GM18526 (cell line): Measurements from ENCODE around the gene GABRB2.

Experiments used
- POLR2A ChIP-seq: IDR thresholded peaks from 3 replicates; pipeline ENCODE4 v1.6.1; 2011; ENCODE audit not compliant: insufficient read length; ENCODE audit errors: extremely low read depth

The GABRB2 gene

GRCh38 chr5:161546470-161547301 lies at the start of gene GABRB2:
Gene GABRB2 (minus strand): TSS chr5:161546725. CDS start chr5:161546643, 82 bp downstream.
- no peak for TF ChIP-seq POLR2A

GRCh38 chr5:161585798-161586197 lies 39.3 kb upstream of the GABRB2 start:
- no peak for TF ChIP-seq POLR2A

DNA sequence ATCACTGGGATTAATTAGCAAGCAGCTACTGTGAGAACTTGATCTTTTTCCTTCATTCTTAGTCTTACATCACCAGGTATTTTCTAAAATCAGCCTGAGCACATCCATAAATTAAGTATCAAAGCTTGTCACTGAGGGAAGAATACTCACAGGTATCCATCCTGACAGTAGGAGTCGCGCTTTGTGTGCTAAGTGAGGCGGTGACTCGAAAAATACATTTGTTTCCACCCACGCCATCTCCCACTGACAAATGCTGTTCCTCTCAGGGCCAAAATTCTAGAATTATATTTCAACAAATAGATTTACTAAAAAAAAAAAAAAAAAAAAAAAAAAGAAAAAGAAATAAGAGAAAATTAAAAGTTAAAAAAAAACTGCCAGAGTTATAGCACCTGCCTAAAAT lies 34.1 kb upstream of the GABRB2 start:
- no peak for TF ChIP-seq POLR2A

- TF ChIP-seq POLR2A, result no peak
Observed at GRCh38 chr5:161572914-161573313, 26.4 kb upstream of the GABRB2 start.

- no peak for TF ChIP-seq POLR2A
Observed at GRCh38 chr5:161566081-161566480, 19.6 kb upstream of the GABRB2 start.

DNA sequence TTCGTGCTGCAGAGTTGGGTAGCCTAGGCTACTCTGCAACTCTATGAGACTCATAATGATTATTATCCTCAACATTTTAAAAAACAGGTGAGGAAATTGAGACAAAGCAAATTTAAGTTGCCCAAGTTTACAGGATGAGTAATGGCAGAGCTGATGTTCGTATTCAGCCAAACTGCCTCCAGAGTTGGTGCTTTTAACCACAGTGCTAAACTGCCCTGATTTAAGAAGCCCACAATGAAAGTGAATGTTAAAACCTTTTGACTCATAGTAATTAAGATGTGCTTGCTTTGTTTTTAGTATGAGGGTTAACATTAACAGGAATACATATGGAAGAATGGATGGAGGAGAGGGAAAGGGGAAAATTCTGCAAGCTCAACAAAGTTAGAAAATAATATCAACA lies 15.9 kb upstream of the GABRB2 start:
- no peak for TF ChIP-seq POLR2A

GRCh38 chr5:161549106-161549505 lies 2.6 kb upstream of the GABRB2 start:
- TF ChIP-seq POLR2A, result no peak

DNA sequence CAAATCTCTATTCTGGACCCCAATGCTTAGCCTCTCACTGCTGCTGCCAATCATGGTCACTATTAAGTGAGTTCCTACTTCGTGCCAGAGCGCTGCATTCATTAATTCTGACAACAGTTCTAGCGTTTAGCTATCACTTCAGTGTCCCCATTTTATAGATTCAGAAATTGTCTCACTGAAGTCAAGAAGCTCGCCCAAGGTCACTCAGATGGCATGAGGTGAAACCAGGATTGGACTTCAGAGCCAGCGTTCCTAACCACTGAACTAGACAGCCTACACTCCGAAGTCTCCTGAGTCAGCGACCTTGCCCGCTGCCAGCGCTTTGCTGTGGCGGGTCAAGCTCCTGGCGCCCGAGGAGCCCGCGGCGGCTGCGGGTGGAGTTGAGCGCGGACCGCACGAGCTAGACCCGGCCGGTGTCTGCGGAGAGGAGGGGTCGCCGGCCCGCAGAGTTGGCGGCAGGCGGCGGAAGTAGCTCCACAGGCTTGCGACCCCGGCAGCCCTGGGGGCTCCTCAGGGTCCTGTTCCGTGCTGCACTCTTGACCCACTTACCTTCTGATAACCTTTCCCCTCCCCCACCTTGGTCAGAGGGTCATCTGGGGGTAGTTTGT lies 2.1 kb upstream of the GABRB2 start:
- TF ChIP-seq POLR2A, result no peak

GRCh38 chr5:161547738-161548486 lies 1.4 kb upstream of the GABRB2 start:
- TF ChIP-seq POLR2A, result no peak

GRCh38 chr5:161547406-161547737 lies 847 bp upstream of the GABRB2 start:
- TF ChIP-seq POLR2A, result no peak

- no peak for TF ChIP-seq POLR2A
Observed at GRCh38 chr5:161546095-161546469, 443 bp downstream of the GABRB2 start.

DNA sequence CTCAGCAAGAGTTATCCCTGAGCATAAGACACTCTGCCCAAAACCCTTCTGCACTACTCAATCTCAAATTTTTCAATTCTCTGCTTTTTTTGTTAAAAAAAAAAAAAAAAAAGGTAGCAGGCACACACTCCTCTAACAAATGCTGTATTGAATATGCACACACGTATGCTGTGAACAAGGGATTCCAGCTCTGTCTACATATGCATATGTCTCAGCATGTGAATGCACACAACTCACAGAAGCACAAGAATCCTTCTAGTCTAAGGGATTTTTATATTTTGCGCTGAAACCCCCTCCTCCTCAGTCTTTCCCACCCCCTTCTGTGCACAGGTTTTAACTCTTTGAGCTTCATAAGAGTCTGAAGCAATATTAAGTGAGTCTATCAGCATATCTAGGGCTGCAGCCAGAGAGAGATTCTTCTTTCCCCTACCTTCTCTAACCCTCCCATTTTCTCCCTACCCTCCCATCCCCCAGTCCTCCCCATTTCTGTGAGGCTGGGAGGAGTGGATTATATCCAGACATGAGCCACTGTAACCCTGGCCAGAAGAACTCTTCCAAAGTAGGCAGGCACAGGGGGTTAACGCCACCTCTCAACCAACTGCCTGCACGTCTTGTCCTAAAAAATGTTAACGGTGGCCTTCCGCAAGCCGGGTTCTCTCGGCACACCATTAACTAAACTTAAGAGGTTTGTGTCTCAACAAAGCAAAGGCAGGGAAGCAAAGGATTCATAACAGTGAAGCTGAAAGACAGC lies 1.0 kb downstream of the GABRB2 start:
- no peak for TF ChIP-seq POLR2A

DNA sequence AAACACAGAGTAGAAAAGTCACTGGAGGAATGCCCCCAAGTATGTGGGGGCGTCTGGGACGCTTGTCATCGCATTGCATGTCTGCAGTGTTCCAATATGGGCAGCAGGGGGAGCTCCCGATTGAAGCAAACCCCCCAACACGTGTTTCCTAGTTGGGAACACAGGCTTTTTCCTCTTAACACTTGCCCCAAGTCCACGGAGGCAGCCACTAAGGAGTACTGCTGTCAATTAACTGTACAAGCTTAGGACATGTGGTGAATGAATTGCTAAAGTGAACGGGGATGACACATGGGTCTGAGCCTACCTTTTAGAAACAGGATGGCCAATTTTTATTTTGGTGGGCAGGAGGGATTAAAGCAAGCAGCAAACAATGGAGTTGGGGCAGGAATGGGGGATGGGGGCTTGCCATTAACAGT lies 2.2 kb downstream of the GABRB2 start:
- no peak for TF ChIP-seq POLR2A

DNA sequence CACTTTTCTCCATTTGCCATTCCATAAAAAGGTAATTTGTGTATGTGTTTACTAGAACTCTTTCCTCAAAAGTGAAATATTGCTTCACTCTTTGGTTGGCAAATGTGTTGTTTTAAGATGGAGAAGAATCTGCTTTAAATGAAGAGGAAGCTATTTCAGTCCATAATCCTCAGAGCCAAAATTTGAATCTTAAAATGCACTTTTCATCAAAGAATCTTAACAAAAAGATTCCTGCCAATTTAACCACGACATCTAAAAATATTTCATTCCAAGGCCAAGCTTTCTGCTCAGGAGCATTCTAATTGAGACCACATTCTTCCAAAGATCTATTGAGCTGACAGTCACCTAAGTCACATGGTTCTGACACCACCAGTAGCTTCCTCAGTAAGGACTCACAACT lies 7.5 kb downstream of the GABRB2 start:
- no peak for TF ChIP-seq POLR2A

DNA sequence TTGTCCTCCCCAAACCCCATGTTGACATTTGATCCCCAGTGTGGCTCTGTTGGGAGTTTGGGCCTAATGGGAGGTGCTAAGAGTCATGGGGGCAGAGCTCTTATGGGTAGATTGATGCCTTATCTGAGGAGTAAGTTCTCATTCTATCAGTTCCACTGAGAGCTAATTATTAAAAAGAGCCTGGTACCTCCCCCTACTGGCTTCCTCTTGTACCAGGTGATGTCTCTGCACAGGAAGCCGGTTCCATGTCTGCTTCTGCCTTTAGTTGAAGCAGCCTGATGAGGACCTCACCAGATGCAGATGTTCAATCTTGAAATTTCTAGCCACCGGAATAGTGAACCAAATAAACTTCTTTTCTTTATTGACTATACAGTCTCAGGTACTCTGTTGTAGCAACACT lies 10.8 kb downstream of the GABRB2 start:
- no peak for TF ChIP-seq POLR2A
